ENCODE measurements around the gene IFI44. TPM values are rescaled to one million over a fixed set of nuclear protein-coding genes. Genes with fewer than 3 reads are reported as not detected.

Gene IFI44
- polyA plus RNA-seq, 1 donor (not counting 4 experiments of a cell fraction or from before 2014, with no cell fraction given): 97.0 TPM

DNA sequence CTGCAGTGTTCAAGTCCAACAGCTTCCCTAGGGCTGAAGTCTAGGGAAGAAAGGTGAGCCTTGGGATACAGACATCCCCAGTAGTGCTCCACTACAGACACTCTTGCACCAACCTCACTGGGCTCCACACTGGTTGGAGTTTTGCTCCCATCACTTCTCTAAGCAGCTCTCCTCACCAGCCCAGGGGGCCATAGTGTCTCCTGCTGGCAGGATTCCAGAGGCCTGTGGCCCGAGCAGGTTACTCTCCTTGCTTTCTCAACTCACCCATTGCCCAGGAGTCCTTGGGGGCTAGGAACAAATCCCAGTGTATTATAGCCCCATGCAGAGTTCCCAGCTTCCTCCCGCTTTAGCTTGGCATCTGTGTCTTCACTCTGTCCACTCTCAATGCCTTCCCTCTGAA, 52.8 kb downstream of the IFI44 start:
- Histone ChIP-seq H3K27me3 (ENCODE audit: control insufficient read depth, extremely low read depth, insufficient read depth, low read length) (no peaks in the 10 kb centered on the region), H3K9ac (ENCODE audit: control insufficient read depth, extremely low read depth, insufficient read depth, low read length) (no peak overlapping the region), H4K20me1 (ENCODE audit: control insufficient read depth, extremely low read depth, insufficient read depth, low read length) (no peaks in the 10 kb centered on the region), H3K4me2 (ENCODE audit: control insufficient read depth, extremely low read depth, insufficient read depth, low read depth, low read length) (no peak overlapping the region), H3K4me1 (ENCODE audit: control insufficient read depth, extremely low read depth, insufficient read depth, low read length) (no peaks in the 10 kb centered on the region), H3K9me1 (ENCODE audit: control insufficient read depth, extremely low read depth, insufficient read depth, low read length) (no peaks in the 10 kb centered on the region), H3K36me3 (ENCODE audit: control insufficient read depth in 2 of 2, extremely low read depth in 1 of 2, insufficient read depth in 2 of 2, low read length in 2 of 2) (no peaks in the 10 kb centered on the region), H3K4me3 (ENCODE audit: control insufficient read depth in 2 of 3, extremely low read depth in 1 of 3, insufficient read depth in 2 of 3, low read depth in 1 of 3, low read length in 3 of 3) (no peak overlapping the region), H2AFZ (ENCODE audit: control insufficient read depth, low read length) (no peak overlapping the region), H3K79me2 (ENCODE audit: control insufficient read depth, insufficient read depth, low read length) (no peaks in the 10 kb centered on the region), H3K9me3 (ENCODE audit: control insufficient read depth, low read depth, low read length) (no peaks in the 10 kb centered on the region), H3K27ac (ENCODE audit: control insufficient read depth, insufficient read depth, low read length) (no peak overlapping the region)
- FAIRE-seq (no peak), DNase-seq (ENCODE audit: low read depth, low spot score) (no peak)
- dilution Hi-C loops (cut with MboI; ENCODE audit: extremely low pct_ligation_motif_present, low sequenced_read_pairs): no loop called here
- no peak for TF ChIP-seq EZH2 (IDR thresholded peaks at IDR 0.05; ENCODE audit: low read length)
- TF ChIP-seq, protein P1, sequence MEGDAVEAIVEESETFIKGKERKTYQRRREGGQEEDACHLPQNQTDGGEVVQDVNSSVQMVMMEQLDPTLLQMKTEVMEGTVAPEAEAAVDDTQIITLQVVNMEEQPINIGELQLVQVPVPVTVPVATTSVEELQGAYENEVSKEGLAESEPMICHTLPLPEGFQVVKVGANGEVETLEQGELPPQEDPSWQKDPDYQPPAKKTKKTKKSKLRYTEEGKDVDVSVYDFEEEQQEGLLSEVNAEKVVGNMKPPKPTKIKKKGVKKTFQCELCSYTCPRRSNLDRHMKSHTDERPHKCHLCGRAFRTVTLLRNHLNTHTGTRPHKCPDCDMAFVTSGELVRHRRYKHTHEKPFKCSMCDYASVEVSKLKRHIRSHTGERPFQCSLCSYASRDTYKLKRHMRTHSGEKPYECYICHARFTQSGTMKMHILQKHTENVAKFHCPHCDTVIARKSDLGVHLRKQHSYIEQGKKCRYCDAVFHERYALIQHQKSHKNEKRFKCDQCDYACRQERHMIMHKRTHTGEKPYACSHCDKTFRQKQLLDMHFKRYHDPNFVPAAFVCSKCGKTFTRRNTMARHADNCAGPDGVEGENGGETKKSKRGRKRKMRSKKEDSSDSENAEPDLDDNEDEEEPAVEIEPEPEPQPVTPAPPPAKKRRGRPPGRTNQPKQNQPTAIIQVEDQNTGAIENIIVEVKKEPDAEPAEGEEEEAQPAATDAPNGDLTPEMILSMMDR (optimal IDR thresholded peaks at IDR 0.05 in 1 of 3, IDR thresholded peaks at IDR 0.05 in 1 of 3, conservative IDR thresholded peaks at IDR 0.05 in 1 of 3; ENCODE audit: extremely low read depth in 1 of 3, insufficient read depth in 2 of 3, low read length in 3 of 3): no peak

DNA sequence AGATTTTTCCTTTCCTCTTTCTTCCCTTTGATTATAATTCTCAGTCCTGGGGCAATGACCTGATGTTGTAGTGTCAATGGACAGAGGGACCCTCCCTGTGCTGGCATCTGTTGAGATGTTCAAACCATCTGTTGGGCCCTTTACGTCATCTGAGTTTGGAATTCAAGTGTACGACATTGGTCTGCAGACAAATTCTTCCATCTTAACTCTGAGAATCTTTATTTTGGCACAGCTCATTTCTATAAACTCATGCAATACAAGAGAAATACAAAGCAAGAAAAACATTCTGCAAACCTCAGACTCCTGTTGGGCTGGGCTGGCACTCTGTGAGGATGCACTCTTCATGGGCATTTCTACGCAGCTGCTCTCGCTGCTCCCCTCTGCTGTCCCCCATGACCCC, 54.2 kb downstream of the IFI44 start:
- H3K4me3 ChIP-seq (ENCODE audit: control insufficient read depth in 2 of 3, extremely low read depth in 1 of 3, insufficient read depth in 2 of 3, low read depth in 1 of 3, low read length in 3 of 3): no peak overlapping the region
- no peak overlapping the region for H3K27ac ChIP-seq (ENCODE audit: control insufficient read depth, insufficient read depth, low read length)
- no peaks in the 10 kb centered on the region for H3K36me3 ChIP-seq (ENCODE audit: control insufficient read depth in 2 of 2, extremely low read depth in 1 of 2, insufficient read depth in 2 of 2, low read length in 2 of 2)
- dilution Hi-C loops (cut with MboI; ENCODE audit: extremely low pct_ligation_motif_present, low sequenced_read_pairs): no loop called here
- H3K9me3 ChIP-seq (ENCODE audit: control insufficient read depth, low read depth, low read length): no peaks in the 10 kb centered on the region
- H3K4me1 ChIP-seq (ENCODE audit: control insufficient read depth, extremely low read depth, insufficient read depth, low read length): no peaks in the 10 kb centered on the region
- H3K79me2 ChIP-seq (ENCODE audit: control insufficient read depth, insufficient read depth, low read length): no peaks in the 10 kb centered on the region
- H3K27me3 ChIP-seq (ENCODE audit: control insufficient read depth, extremely low read depth, insufficient read depth, low read length): no peaks in the 10 kb centered on the region
- H3K4me2 ChIP-seq (ENCODE audit: control insufficient read depth, extremely low read depth, insufficient read depth, low read depth, low read length): no peak overlapping the region
- H4K20me1 ChIP-seq (ENCODE audit: control insufficient read depth, extremely low read depth, insufficient read depth, low read length): no peaks in the 10 kb centered on the region
- no peak for FAIRE-seq
- H3K9ac ChIP-seq (ENCODE audit: control insufficient read depth, extremely low read depth, insufficient read depth, low read length): no peak overlapping the region
- TF ChIP-seq, protein P1 (optimal IDR thresholded peaks at IDR 0.05 in 1 of 3, IDR thresholded peaks at IDR 0.05 in 1 of 3, conservative IDR thresholded peaks at IDR 0.05 in 1 of 3; ENCODE audit: extremely low read depth in 1 of 3, insufficient read depth in 2 of 3, low read length in 3 of 3): no peak
- TF ChIP-seq EZH2 (IDR thresholded peaks at IDR 0.05; ENCODE audit: low read length): no peak
- H3K9me1 ChIP-seq (ENCODE audit: control insufficient read depth, extremely low read depth, insufficient read depth, low read length): no peaks in the 10 kb centered on the region
- no peak for DNase-seq (ENCODE audit: low read depth, low spot score)
- no peak overlapping the region for H2AFZ ChIP-seq (ENCODE audit: control insufficient read depth, low read length)

Data from keratinocyte (primary cell).